SK-N-SH (cell line): ENCODE data around the gene WWOX.

Experiments used
- CTCF ChIP-seq: fragments of 200-600 bp; sonication (generic); IDR thresholded peaks from 2 replicates; pipeline ENCODE4 v1.6.1; 2017; ENCODE audit warnings: antibody characterized with exemption, mild to moderate bottlenecking, moderate library complexity
- EZH2phosphoT487 ChIP-seq: fragments of 200-600 bp; sonication (generic); IDR thresholded peaks from 2 replicates; pipeline ENCODE4 v1.6.1; 2017; ENCODE audit warnings: low read depth, mixed run types, mild to moderate bottlenecking, antibody characterized with exemption, moderate library complexity, borderline replicate concordance
- GATA2 ChIP-seq: sonication (generic); formaldehyde crosslinking; IDR thresholded peaks from 2 replicates; pipeline ENCODE4 v1.5.0; 2020; ENCODE audit warnings: mild to moderate bottlenecking, missing genetic modification reagents
- MXI1 ChIP-seq: IDR thresholded peaks from 2 replicates; pipeline ENCODE4 v1.6.1; 2012; ENCODE audit warnings: mild to moderate bottlenecking, low read depth, low read length, improper control_type of control experiment
- REST ChIP-seq: IDR thresholded peaks from 2 replicates; pipeline ENCODE4 v1.6.1; 2012; ENCODE audit warnings: mild to moderate bottlenecking, low read depth, low read length, moderate library complexity
- RFX5 ChIP-seq: IDR thresholded peaks from 2 replicates; pipeline ENCODE4 v1.6.1; 2012; ENCODE audit warnings: mild to moderate bottlenecking, improper control_type of control experiment, low read length
- RXRA ChIP-seq: IDR thresholded peaks from 2 replicates; pipeline ENCODE4 v1.4.0; 2012; ENCODE audit warnings: low read depth, mild to moderate bottlenecking, borderline replicate concordance

GRCh38 chr16:78060809-78061208 lies 38.6 kb upstream of the WWOX start:
- TF ChIP-seq EZH2phosphoT487 (no peak), MXI1 (no peak), CTCF (no peak), RXRA (no peak), RFX5 (no peak), REST (no peak), GATA2 (CRISPR knock-in tag) (no peak)
